Measurements from ENCODE around the gene FAM240A. TPM values are rescaled to one million over a fixed set of nuclear protein-coding genes. Genes with fewer than 3 reads are reported as not detected.

FAM240A gene
- total and polyA plus RNA-seq, 2 donors (not counting 3 experiments of a cell fraction or from before 2014, with no cell fraction given) = not detected

GRCh38 chr3:46626039-46626438 lies 13.7 kb downstream of the FAM240A start:
- POLR2A ChIA-PET = no interaction called here
- Histone ChIP-seq H2AFZ (ENCODE audit: low read depth, low read length) (no peak overlapping the region), H3K4me2 (ENCODE audit: insufficient read depth, low read length) (no peak overlapping the region), H3K9me1 (replicated peaks; ENCODE audit: control insufficient read depth, extremely low read depth, insufficient read depth, low read length) (no peaks in the 10 kb centered on the region), H3K79me2 (ENCODE audit: control insufficient read depth, insufficient read depth, low read length) (no peaks in the 10 kb centered on the region), H3K36me3 (ENCODE audit: control insufficient read depth in 2 of 2, extremely low read depth in 1 of 2, insufficient read depth in 2 of 2, low read length in 2 of 2) (no peaks in the 10 kb centered on the region), H4K20me1 (replicated peaks; ENCODE audit: control insufficient read depth, extremely low read depth, insufficient read depth, low read length) (no peaks in the 10 kb centered on the region), H3K9me3 (replicated peaks; ENCODE audit: control insufficient read depth, insufficient read depth, low read length) (no peaks in the 10 kb centered on the region), H3K4me3 (replicated peaks in 1 of 3; ENCODE audit: insufficient read depth in 1 of 3, low read depth in 1 of 3, low read length in 3 of 3) (no peak overlapping the region), H3K27me3 (ENCODE audit: control insufficient read depth in 2 of 2, insufficient read depth in 2 of 2, low read length in 2 of 2) (peaks cover 6 to 10% of the 10 kb centered on the region in 2 experiments), H3K27ac (ENCODE audit: insufficient read depth, low read depth, low read length) (no peak overlapping the region), H3K4me1 (ENCODE audit: control insufficient read depth, extremely low read depth, insufficient read depth, low read length) (peaks cover 9% of the 10 kb centered on the region), H3K9ac (replicated peaks; ENCODE audit: extremely low read depth, insufficient read depth, low read length) (no peak overlapping the region)
- CTCF ChIA-PET = interaction anchor here (2.2 kb wide), 1 partner anchor 137 kb away, joined by 15 read pairs; no protein-coding TSS in a partner anchor
- DNase-seq (ENCODE audit: low read depth, low spot score) = no peak
- TF ChIP-seq POLR2AphosphoS5 (IDR thresholded peaks at IDR 0.05; ENCODE audit: insufficient read depth, low read depth, low read length) = no peak
- TF ChIP-seq EZH2 (IDR thresholded peaks at IDR 0.05; ENCODE audit: borderline replicate concordance, low read depth, low read length, severe bottlenecking) = no peak
- TF ChIP-seq MYC (IDR thresholded peaks at IDR 0.05; ENCODE audit: low read depth, low read length) = no peak
- TF ChIP-seq CTCF (IDR thresholded peaks at IDR 0.05; ENCODE audit: extremely low read depth in 1 of 2, insufficient read depth in 1 of 2, low read depth in 1 of 2, low read length in 2 of 2) = no peak
- TF ChIP-seq FOS (IDR thresholded peaks at IDR 0.05; ENCODE audit: borderline replicate concordance, insufficient read depth, low read length) = no peak
- TF ChIP-seq JUN (IDR thresholded peaks at IDR 0.05; ENCODE audit: borderline replicate concordance, insufficient read depth, insufficient read length, low read depth) = no peak
- no peak for TF ChIP-seq MAX (IDR thresholded peaks at IDR 0.05; ENCODE audit: insufficient read depth, insufficient read length)
- no peak for TF ChIP-seq POLR2A (IDR thresholded peaks at IDR 0.05; ENCODE audit: low read depth, low read length)
- TF ChIP-seq GATA2 (IDR thresholded peaks at IDR 0.05; ENCODE audit: insufficient read depth, insufficient read length, low read depth, low read length) = no peak
- dilution Hi-C loops (cut with MboI; ENCODE audit: extremely low pct_ligation_motif_present, low sequenced_read_pairs) (no loop called here), intact Hi-C loops (cut with micrococcal nuclease) (no loop called here)
- no peak for FAIRE-seq
- no TSS peak for BruUV-seq (replicated peaks)

All from endothelial cell of umbilical vein (primary cell).